ENCODE measurements around the gene BAHCC1. TPM values are rescaled to one million over a fixed set of nuclear protein-coding genes. Genes with fewer than 3 reads are reported as not detected.

Gene BAHCC1
- total RNA-seq, 1 donor from 2014 or later = 3.4 TPM

DNA sequence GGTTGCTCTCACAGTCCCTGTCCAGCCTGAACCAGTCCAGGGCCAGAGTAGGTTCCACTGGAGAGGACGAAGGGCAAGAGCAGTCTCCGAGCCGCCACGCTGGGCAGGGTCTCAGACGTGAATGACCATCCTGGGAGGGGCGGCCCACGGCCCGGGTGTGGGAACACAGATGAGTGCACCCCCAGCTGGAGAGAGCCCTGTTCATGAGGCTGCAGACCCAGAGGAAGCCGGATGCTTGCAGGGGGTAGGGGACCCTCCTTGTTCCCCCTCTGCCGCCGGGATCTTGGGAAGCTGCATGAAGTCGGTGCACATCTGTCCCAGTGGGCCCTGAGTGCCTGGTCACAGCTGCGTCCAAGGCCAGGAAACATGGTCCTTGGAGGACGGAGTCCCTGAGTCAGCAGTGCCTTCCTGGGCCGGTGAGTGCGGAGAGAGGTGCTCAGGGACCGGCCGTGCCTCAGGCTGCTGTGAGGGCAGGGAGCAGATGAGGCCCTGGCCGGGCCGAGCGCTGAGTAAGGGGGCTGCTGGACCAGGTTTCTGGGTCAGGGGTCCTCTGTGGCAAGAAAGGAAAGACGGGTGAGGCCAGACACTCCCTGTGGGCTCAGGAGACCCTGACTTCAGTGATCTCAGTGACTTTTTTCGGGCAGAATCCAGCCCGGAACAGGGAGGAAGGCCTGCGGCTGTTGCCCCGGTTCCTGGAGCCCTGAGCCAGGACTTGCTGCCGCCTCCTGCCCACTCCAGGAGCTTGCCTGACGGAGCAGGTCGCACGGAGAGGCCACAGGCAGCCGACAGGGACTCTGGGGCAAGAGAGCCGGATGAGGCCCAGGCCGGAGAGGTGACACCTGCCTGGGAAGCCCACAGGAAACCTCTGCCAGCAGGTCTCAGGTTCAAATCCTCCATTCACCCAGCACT is 71.6 kb downstream of the BAHCC1 start:
- Mint-ChIP-seq H3K4me1 (peaks cover 19% of the 10 kb centered on the region), H3K9me3 (no peaks in the 10 kb centered on the region), H3K27ac (peak overlapping the region; percentile 72), H3K36me3 (peaks cover 11% of the 10 kb centered on the region), H3K4me3 (no peak overlapping the region), H3K27me3 (ENCODE audit: insufficient read depth, low read depth) (peaks cover 4% of the 10 kb centered on the region)
- no peaks in the 10 kb centered on the region for H3K9me3 ChIP-seq (ENCODE audit: low read depth)
- no peak overlapping the region for H3K4me2 ChIP-seq
- no peaks in the 10 kb centered on the region for H4K20me1 ChIP-seq (ENCODE audit: low read depth)
- TF ChIP-seq EZH2phosphoT487 (IDR thresholded peaks at IDR 0.05) = no peak
- TF ChIP-seq EZH2 (IDR thresholded peaks at IDR 0.05) = no peak
- TF ChIP-seq, protein P1, sequence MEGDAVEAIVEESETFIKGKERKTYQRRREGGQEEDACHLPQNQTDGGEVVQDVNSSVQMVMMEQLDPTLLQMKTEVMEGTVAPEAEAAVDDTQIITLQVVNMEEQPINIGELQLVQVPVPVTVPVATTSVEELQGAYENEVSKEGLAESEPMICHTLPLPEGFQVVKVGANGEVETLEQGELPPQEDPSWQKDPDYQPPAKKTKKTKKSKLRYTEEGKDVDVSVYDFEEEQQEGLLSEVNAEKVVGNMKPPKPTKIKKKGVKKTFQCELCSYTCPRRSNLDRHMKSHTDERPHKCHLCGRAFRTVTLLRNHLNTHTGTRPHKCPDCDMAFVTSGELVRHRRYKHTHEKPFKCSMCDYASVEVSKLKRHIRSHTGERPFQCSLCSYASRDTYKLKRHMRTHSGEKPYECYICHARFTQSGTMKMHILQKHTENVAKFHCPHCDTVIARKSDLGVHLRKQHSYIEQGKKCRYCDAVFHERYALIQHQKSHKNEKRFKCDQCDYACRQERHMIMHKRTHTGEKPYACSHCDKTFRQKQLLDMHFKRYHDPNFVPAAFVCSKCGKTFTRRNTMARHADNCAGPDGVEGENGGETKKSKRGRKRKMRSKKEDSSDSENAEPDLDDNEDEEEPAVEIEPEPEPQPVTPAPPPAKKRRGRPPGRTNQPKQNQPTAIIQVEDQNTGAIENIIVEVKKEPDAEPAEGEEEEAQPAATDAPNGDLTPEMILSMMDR (IDR thresholded peaks at IDR 0.05) = no peak
- H3K36me3 ChIP-seq = no peaks in the 10 kb centered on the region
- no peak overlapping the region for H3K4me3 ChIP-seq
- no peak for DNase-seq (ENCODE audit: low spot score)
- no peak overlapping the region for H2AFZ ChIP-seq (replicated peaks)
- H3K79me2 ChIP-seq (ENCODE audit: low read depth) = no peaks in the 10 kb centered on the region
- H3K9ac ChIP-seq = no peak overlapping the region
- no peak overlapping the region for H3K27ac ChIP-seq
- no peaks in the 10 kb centered on the region for H3K27me3 ChIP-seq
- peaks cover 16% of the 10 kb centered on the region for H3F3A ChIP-seq (ENCODE audit: low read depth)
- peaks cover 15% of the 10 kb centered on the region for H3K4me1 ChIP-seq

DNA sequence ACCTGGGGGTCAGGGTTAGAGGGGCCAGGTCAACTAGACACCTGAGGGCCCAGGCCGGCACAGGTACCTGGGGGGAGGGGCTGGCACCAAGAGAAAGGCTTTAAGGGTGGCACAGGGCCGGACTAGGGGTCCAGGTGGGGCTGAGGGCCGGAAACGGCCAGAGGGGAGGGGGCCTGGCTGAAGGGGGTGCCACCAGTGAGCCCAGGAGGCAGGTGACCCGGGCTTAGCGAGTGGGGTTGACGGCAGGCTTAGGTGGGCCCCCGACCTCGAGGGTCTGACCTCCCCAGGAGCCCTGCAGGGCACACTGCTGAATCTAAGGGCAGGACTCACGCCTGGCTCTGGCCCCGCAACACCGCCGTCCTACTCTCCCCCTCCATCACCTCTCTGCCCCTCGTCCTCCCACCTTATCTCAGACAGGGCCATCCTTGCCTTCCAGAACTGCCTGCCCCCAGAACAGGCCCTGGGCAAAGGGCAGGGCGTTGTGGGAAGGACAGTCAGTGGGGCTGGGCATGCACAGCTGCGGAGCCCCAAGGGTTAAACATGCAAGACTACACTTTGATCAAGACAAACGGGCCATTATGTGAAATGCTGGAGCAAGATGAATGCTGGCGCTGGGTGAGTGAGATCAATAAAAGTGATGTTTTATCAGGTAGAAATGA is 73.0 kb downstream of the BAHCC1 start:
- Histone ChIP-seq H4K20me1 (ENCODE audit: low read depth) (no peaks in the 10 kb centered on the region), H3K4me1 (peaks cover 17% of the 10 kb centered on the region), H3K9me3 (ENCODE audit: low read depth) (no peaks in the 10 kb centered on the region), H3K9ac (no peak overlapping the region), H3F3A (ENCODE audit: low read depth) (peaks cover 20% of the 10 kb centered on the region), H3K27me3 (no peaks in the 10 kb centered on the region), H3K27ac (no peak overlapping the region), H3K4me2 (no peak overlapping the region), H2AFZ (replicated peaks) (no peak overlapping the region), H3K79me2 (ENCODE audit: low read depth) (no peaks in the 10 kb centered on the region), H3K36me3 (no peaks in the 10 kb centered on the region), H3K4me3 (no peak overlapping the region)
- Mint-ChIP-seq H3K4me1 (peaks cover 22% of the 10 kb centered on the region), H3K27ac (no peak overlapping the region), H3K27me3 (ENCODE audit: insufficient read depth, low read depth) (peaks cover 4% of the 10 kb centered on the region), H3K36me3 (peaks cover 11% of the 10 kb centered on the region), H3K9me3 (no peaks in the 10 kb centered on the region), H3K4me3 (no peak overlapping the region)
- TF ChIP-seq EZH2phosphoT487 (IDR thresholded peaks at IDR 0.05) (no peak), EZH2 (IDR thresholded peaks at IDR 0.05) (no peak)
- TF ChIP-seq, protein P1 (IDR thresholded peaks at IDR 0.05) = no peak
- DNase-seq (ENCODE audit: low spot score) = no peak

DNA sequence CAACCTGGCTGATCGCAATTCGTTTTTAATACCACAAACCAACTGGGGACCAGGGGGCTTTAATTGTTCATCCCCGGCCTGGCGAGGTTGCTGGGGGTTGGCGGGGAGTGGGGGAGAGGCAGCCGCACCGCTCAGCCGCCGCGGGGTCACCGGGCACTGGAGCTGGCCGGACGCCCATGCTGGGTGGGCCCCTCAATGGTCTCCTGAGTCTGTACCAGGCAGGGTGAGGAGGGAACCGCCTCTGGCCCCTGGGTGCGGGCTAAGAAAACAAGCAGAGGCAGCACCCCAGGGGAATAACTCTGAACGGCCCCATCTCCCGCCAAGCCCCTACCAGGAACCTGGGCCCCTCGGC is 73.5 kb downstream of the BAHCC1 start:
- peaks cover 17% of the 10 kb centered on the region for H3K4me1 ChIP-seq
- Mint-ChIP-seq H3K4me3 (no peak overlapping the region), H3K9me3 (no peaks in the 10 kb centered on the region), H3K27ac (no peak overlapping the region), H3K36me3 (peaks cover 12% of the 10 kb centered on the region), H3K27me3 (ENCODE audit: insufficient read depth, low read depth) (peaks cover 4% of the 10 kb centered on the region), H3K4me1 (peaks cover 22% of the 10 kb centered on the region)
- H3K9me3 ChIP-seq (ENCODE audit: low read depth) = no peaks in the 10 kb centered on the region
- H3K4me3 ChIP-seq = no peak overlapping the region
- no peaks in the 10 kb centered on the region for H4K20me1 ChIP-seq (ENCODE audit: low read depth)
- H3K36me3 ChIP-seq = no peaks in the 10 kb centered on the region
- TF ChIP-seq, protein P1 (IDR thresholded peaks at IDR 0.05) = no peak
- no peak for TF ChIP-seq EZH2phosphoT487 (IDR thresholded peaks at IDR 0.05)
- no peak for TF ChIP-seq EZH2 (IDR thresholded peaks at IDR 0.05)
- H3K4me2 ChIP-seq = no peak overlapping the region
- no peaks in the 10 kb centered on the region for H3K79me2 ChIP-seq (ENCODE audit: low read depth)
- no peak for DNase-seq (ENCODE audit: low spot score)
- H3K27me3 ChIP-seq = no peaks in the 10 kb centered on the region
- H3K9ac ChIP-seq = no peak overlapping the region
- H2AFZ ChIP-seq (replicated peaks) = no peak overlapping the region
- no peak overlapping the region for H3K27ac ChIP-seq
- H3F3A ChIP-seq (ENCODE audit: low read depth) = peaks cover 20% of the 10 kb centered on the region

Data from neural progenitor cell (in vitro differentiated cells).